HepG2 (cell line): ENCODE measurements around the gene PMM2. TPM values are rescaled to one million over a fixed set of nuclear protein-coding genes. Genes with fewer than 3 reads are reported as not detected.

Experiments
- FIP1L1 ChIP-seq: fragments of 200-400 bp; formaldehyde crosslinking; IDR thresholded peaks from 2 replicates; pipeline ENCODE4 v1.6.1; 2018; ENCODE audit warnings: low read depth, mild to moderate bottlenecking, low read length, moderate library complexity, borderline replicate concordance; ENCODE audit not compliant: insufficient read depth
- HDAC1 ChIP-seq: sonication (generic); formaldehyde crosslinking; IDR thresholded peaks from 2 replicates; pipeline ENCODE4 v1.5.1; 2020; ENCODE audit warnings: mild to moderate bottlenecking, missing genetic modification reagents
- KDM5A ChIP-seq: fragments of 200-600 bp; sonication (generic); IDR thresholded peaks from 2 replicates; pipeline ENCODE4 v1.7.0; 2018; ENCODE audit warnings: antibody characterized with exemption, mild to moderate bottlenecking, low read length, borderline replicate concordance
- MED13 ChIP-seq: sonication (generic); formaldehyde crosslinking; IDR thresholded peaks from 2 replicates; pipeline ENCODE4 v1.5.0; 2020; ENCODE audit warnings: missing genetic modification reagents
- RBFOX2 ChIP-seq: fragments of 200-400 bp; formaldehyde crosslinking; IDR thresholded peaks from 2 replicates; pipeline ENCODE4 v1.6.1; 2017; ENCODE audit warnings: low read depth, mild to moderate bottlenecking, low read length
- SMYD3 ChIP-seq: sonication (generic); formaldehyde crosslinking; IDR thresholded peaks from 2 replicates; pipeline ENCODE4 v1.8.1; 2023; ENCODE audit warnings: mild to moderate bottlenecking, missing genetic modification reagents
- SRSF1 ChIP-seq: fragments of 200-400 bp; formaldehyde crosslinking; optimal IDR thresholded peaks from 2 replicates; pipeline ENCODE3; 2017; ENCODE audit warnings: mild to moderate bottlenecking, low read depth, low read length, moderate library complexity
- ZNF280B ChIP-seq: sonication (generic); formaldehyde crosslinking; IDR thresholded peaks from 2 replicates; pipeline ENCODE4 v1.5.0; 2020; ENCODE audit warnings: missing genetic modification reagents, mild to moderate bottlenecking, borderline replicate concordance
- ZNF563 ChIP-seq: sonication (generic); formaldehyde crosslinking; IDR thresholded peaks from 2 replicates; pipeline ENCODE4 v1.8.0; 2022; ENCODE audit warnings: mild to moderate bottlenecking, moderate library complexity, missing genetic modification reagents
- ZNF768 ChIP-seq: sonication (generic); formaldehyde crosslinking; IDR thresholded peaks from 2 replicates; pipeline ENCODE4 v1.4.0; 2020; ENCODE audit warnings: missing genetic modification reagents
- polyA plus RNA-seq, 8 experiments: library from polyadenylated mRNA; depleted of rRNA in 3 of 8; stranded (reverse) in 7 of 8; unstranded in 1 of 8; fragments of >200 nt; fragmentation: Illumina TruSeq in 4 of 8; extraction: Trizol in 4 of 8; gene quantifications; 2 replicates each; pipeline versions ENCODE4 v1.2.1 to v1.2.3, GENCODE V29; 2011 to 2016; ENCODE audit warnings: low read depth in 4 of 8, missing spikeins in 1 of 8, mixed read lengths in 1 of 8; ENCODE audit not compliant: insufficient read depth in 1 of 8
- total RNA-seq, 5 experiments: library from RNA; depleted of rRNA; stranded (reverse); fragments of >200 nt; fragmentation: Illumina TruSeq; extraction: Trizol; gene quantifications; 2 replicates each; pipeline ENCODE4 v1.2.3, GENCODE V29; 2016; ENCODE audit warnings: low read depth in 1 of 5
- TF ChIP-seq, protein P1 (sequence below): sonication (generic); IDR thresholded peaks from 2 replicates; pipeline ENCODE4 v1.6.1; 2016; ENCODE audit warnings: low read depth, borderline replicate concordance
- TF ChIP-seq, protein P2 (sequence below): sonication (generic); formaldehyde crosslinking; IDR thresholded peaks from 2 replicates; pipeline ENCODE4 v1.4.0; 2020; ENCODE audit warnings: missing genetic modification reagents, borderline replicate concordance
- TF ChIP-seq, protein P3 (sequence below), 2 experiments: fragments of 450-650 bp in 1 of 2; sonication (generic) in 1 of 2; formaldehyde crosslinking in 1 of 2; IDR thresholded peaks; 2 replicates each; pipeline versions ENCODE4 v1.6.1 to v1.8.0; 2016 to 2022; ENCODE audit warnings: antibody characterized with exemption in 1 of 2, mild to moderate bottlenecking in 1 of 2, missing genetic modification reagents in 1 of 2

PMM2 gene
- total and polyA plus RNA-seq, 2 of the 13 experiments (the other 11 are each of a cell fraction or from before 2014, with no cell fraction given), result 52.2 to 93.7 TPM

- TF ChIP-seq ZNF280B (CRISPR knock-in tag) (peak; percentile 48; the same call in 1 of the 2 replicates), HDAC1 (CRISPR knock-in tag) (peak; percentile 52; the same call in 1 of the 2 replicates), RBFOX2 (peak; percentile 45; the same call in 1 of the 2 replicates), ZNF768 (CRISPR knock-in tag) (peak; percentile 66), SRSF1 (peak; percentile 95), ZNF563 (CRISPR knock-in tag) (0 out of 2 replicates have a peak, but pooled peaks have one; percentile 56), MED13 (CRISPR knock-in tag) (0 out of 2 replicates have a peak, but pooled peaks have one; percentile 3), KDM5A (no peak), SMYD3 (peak; percentile 84; the same call in 1 of the 2 replicates), FIP1L1 (peak; percentile 77; the same call in 1 of the 2 replicates)
- TF ChIP-seq, protein P1, sequence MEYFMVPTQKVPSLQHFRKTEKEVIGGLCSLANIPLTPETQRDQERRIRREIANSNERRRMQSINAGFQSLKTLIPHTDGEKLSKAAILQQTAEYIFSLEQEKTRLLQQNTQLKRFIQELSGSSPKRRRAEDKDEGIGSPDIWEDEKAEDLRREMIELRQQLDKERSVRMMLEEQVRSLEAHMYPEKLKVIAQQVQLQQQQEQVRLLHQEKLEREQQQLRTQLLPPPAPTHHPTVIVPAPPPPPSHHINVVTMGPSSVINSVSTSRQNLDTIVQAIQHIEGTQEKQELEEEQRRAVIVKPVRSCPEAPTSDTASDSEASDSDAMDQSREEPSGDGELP, result peak; percentile 54; the same call in 1 of the 2 replicates
- TF ChIP-seq, protein P2, sequence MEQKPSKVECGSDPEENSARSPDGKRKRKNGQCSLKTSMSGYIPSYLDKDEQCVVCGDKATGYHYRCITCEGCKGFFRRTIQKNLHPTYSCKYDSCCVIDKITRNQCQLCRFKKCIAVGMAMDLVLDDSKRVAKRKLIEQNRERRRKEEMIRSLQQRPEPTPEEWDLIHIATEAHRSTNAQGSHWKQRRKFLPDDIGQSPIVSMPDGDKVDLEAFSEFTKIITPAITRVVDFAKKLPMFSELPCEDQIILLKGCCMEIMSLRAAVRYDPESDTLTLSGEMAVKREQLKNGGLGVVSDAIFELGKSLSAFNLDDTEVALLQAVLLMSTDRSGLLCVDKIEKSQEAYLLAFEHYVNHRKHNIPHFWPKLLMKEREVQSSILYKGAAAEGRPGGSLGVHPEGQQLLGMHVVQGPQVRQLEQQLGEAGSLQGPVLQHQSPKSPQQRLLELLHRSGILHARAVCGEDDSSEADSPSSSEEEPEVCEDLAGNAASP (CRISPR knock-in tag), result peak; percentile 65; the same call in 1 of the 2 replicates
- TF ChIP-seq, protein P3, sequence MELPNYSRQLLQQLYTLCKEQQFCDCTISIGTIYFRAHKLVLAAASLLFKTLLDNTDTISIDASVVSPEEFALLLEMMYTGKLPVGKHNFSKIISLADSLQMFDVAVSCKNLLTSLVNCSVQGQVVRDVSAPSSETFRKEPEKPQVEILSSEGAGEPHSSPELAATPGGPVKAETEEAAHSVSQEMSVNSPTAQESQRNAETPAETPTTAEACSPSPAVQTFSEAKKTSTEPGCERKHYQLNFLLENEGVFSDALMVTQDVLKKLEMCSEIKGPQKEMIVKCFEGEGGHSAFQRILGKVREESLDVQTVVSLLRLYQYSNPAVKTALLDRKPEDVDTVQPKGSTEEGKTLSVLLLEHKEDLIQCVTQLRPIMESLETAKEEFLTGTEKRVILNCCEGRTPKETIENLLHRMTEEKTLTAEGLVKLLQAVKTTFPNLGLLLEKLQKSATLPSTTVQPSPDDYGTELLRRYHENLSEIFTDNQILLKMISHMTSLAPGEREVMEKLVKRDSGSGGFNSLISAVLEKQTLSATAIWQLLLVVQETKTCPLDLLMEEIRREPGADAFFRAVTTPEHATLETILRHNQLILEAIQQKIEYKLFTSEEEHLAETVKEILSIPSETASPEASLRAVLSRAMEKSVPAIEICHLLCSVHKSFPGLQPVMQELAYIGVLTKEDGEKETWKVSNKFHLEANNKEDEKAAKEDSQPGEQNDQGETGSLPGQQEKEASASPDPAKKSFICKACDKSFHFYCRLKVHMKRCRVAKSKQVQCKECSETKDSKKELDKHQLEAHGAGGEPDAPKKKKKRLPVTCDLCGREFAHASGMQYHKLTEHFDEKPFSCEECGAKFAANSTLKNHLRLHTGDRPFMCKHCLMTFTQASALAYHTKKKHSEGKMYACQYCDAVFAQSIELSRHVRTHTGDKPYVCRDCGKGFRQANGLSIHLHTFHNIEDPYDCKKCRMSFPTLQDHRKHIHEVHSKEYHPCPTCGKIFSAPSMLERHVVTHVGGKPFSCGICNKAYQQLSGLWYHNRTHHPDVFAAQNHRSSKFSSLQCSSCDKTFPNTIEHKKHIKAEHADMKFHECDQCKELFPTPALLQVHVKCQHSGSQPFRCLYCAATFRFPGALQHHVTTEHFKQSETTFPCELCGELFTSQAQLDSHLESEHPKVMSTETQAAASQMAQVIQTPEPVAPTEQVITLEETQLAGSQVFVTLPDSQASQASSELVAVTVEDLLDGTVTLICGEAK (IDR thresholded peaks at IDR 0.05), result 0 out of 2 replicates have a peak, but pooled peaks have one; percentile 6
- TF ChIP-seq, protein P3 (CRISPR knock-in tag; IDR thresholded peaks at IDR 0.05), result peak; percentile 74; the same call in 1 of the 2 replicates
These were observed 64.1 kb downstream of the PMM2 start (continued) for GRCh38 chr16:8861563-8862308.
